Nephron (organoid): ENCODE measurements around the gene DENND1B.
"Not testable (repeated sequence)": the region's sequence is repeated elsewhere in the genome, so short reads cannot be mapped to it uniquely, and the experiment has no call there.

ENCODE experiments used
- H3K27ac Mint-ChIP-seq, 3 experiments: 2 replicates each; pipeline ENCODE4 v1.8.0; 2020; ENCODE audit warnings: mixed read lengths in 3 of 3, mild to moderate bottlenecking in 2 of 3, moderate library complexity in 1 of 3
- H3K27me3 Mint-ChIP-seq: 2 replicates; pipeline ENCODE4 v1.8.0; 2021; ENCODE audit warnings: low read depth, mild to moderate bottlenecking, moderate library complexity, mixed read lengths
- H3K36me3 Mint-ChIP-seq: 2 replicates; pipeline ENCODE4 v1.8.0; 2020; ENCODE audit warnings: low read depth, mixed read lengths
- H3K4me1 Mint-ChIP-seq: 2 replicates; pipeline ENCODE4 v1.8.0; 2020; ENCODE audit warnings: mixed read lengths
- H3K4me3 Mint-ChIP-seq, 3 experiments: 2 replicates each; pipeline ENCODE4 v1.8.0; 2020; ENCODE audit warnings: mild to moderate bottlenecking in 3 of 3, mixed read lengths in 3 of 3, moderate library complexity in 2 of 3
- H3K9me3 Mint-ChIP-seq: 2 replicates; pipeline ENCODE4 v1.8.0; 2020; ENCODE audit warnings: mixed read lengths
- TF ChIP-seq, protein P1 (sequence below), 3 experiments: fragments of 200-600 bp; sonication (generic); IDR thresholded peaks; one replicate each; pipeline ENCODE4 v1.5.0; 2021; ENCODE audit warnings: antibody characterized with exemption in 3 of 3; ENCODE audit not compliant: unreplicated experiment in 3 of 3

The DENND1B gene

DNA sequence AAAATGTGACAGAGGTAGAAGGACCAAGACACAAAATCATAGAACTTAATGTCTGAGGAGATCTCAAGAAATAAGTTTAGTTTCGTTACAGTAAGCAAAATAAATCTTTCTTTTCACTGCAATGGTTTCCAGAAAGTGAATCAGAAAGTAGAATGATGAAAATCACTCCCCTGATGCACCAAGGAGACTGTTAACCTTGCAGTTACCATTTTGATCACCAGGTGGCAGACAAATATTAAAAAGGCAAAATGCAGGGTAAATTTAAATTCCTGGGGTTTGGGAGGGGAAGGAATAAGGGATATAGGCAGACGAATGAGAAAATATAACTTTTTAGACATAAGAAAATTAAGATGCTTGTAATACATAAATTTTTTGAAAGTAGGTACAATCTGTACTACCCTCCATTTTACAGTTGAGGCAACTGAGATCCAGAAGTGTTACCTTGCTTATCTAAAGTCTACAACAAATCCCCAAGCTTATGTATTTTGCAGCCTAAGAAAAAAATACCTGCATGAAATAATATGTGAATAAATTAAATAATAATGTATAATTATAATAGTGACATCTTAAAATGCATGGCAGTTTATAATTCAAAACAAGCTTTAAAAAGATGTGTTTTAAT, 254.1 kb downstream of the DENND1B start:
- Mint-ChIP-seq H3K4me1 (no peaks in the 10 kb centered on the region), H3K27me3 (no peaks in the 10 kb centered on the region), H3K27ac (no peak overlapping the region), H3K36me3 (no peaks in the 10 kb centered on the region), H3K4me3 (no peak overlapping the region), H3K9me3 (no peaks in the 10 kb centered on the region)
- TF ChIP-seq, protein P1, sequence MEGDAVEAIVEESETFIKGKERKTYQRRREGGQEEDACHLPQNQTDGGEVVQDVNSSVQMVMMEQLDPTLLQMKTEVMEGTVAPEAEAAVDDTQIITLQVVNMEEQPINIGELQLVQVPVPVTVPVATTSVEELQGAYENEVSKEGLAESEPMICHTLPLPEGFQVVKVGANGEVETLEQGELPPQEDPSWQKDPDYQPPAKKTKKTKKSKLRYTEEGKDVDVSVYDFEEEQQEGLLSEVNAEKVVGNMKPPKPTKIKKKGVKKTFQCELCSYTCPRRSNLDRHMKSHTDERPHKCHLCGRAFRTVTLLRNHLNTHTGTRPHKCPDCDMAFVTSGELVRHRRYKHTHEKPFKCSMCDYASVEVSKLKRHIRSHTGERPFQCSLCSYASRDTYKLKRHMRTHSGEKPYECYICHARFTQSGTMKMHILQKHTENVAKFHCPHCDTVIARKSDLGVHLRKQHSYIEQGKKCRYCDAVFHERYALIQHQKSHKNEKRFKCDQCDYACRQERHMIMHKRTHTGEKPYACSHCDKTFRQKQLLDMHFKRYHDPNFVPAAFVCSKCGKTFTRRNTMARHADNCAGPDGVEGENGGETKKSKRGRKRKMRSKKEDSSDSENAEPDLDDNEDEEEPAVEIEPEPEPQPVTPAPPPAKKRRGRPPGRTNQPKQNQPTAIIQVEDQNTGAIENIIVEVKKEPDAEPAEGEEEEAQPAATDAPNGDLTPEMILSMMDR (IDR thresholded peaks at IDR 0.05; ENCODE audit: unreplicated experiment in 3 of 3): peak; percentile 63 to 73 (median 65)

DNA sequence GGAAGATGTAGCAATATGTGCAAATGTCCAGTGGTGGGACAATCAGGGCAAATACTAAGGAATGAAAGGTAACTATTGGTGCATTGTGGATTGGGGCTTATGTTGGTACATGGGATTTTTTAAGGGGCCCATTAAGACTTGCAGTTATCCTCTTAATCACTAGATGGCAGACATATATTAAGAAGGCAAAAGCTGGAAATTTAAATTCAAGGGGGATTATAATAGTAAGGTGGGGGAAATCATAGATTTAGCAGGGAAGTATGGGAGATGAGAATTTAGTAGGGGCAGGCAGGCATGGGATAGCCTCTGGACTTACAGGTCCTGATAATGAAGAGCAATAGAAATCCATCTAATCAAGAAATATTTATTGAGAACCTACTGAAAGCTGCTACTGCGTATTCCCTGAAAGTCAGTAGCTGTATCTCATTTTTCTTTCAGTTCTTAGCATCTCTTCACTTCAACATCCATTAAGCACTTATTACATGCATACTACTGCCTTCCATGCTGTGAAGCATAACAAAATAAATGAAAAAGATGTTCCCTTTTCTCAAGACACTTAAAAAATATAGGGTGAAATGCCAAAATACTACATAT, 255.4 kb downstream of the DENND1B start:
- H3K27me3 Mint-ChIP-seq: no peaks in the 10 kb centered on the region
- H3K4me1 Mint-ChIP-seq: no peaks in the 10 kb centered on the region
- H3K36me3 Mint-ChIP-seq: no peaks in the 10 kb centered on the region
- H3K4me3 Mint-ChIP-seq: no peak overlapping the region
- no peaks in the 10 kb centered on the region for H3K9me3 Mint-ChIP-seq
- TF ChIP-seq, protein P1 (IDR thresholded peaks at IDR 0.05; ENCODE audit: unreplicated experiment in 3 of 3): peak; percentile 31 to 40 (median 32)
- no peak overlapping the region for H3K27ac Mint-ChIP-seq

DNA sequence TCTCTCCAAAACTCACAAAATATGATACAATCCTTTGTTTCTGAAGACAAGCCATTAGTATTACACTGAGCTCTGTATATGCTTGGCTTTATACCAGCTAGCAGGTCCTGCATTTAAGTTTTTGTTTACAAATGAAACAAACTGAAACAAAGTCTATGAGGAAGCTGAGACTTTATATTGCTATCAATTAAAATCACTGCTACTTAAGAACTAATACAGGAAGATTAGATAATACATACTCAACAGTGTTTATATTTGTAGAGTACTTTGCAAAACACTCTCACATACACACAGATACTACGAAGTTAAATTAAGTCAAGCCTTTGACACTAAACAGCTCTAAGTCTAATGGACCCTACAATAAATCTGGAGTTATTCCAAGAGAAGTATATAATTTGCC, 259.9 kb downstream of the DENND1B start:
- TF ChIP-seq, protein P1 (IDR thresholded peaks at IDR 0.05; ENCODE audit: unreplicated experiment in 3 of 3): no peak
- Mint-ChIP-seq H3K9me3 (no peaks in the 10 kb centered on the region), H3K36me3 (peaks cover 10% of the 10 kb centered on the region), H3K27me3 (no peaks in the 10 kb centered on the region), H3K27ac (peak overlapping the region; percentile 41 to 85 (median 43)), H3K4me3 (no peak overlapping the region), H3K4me1 (no peaks in the 10 kb centered on the region)

DNA sequence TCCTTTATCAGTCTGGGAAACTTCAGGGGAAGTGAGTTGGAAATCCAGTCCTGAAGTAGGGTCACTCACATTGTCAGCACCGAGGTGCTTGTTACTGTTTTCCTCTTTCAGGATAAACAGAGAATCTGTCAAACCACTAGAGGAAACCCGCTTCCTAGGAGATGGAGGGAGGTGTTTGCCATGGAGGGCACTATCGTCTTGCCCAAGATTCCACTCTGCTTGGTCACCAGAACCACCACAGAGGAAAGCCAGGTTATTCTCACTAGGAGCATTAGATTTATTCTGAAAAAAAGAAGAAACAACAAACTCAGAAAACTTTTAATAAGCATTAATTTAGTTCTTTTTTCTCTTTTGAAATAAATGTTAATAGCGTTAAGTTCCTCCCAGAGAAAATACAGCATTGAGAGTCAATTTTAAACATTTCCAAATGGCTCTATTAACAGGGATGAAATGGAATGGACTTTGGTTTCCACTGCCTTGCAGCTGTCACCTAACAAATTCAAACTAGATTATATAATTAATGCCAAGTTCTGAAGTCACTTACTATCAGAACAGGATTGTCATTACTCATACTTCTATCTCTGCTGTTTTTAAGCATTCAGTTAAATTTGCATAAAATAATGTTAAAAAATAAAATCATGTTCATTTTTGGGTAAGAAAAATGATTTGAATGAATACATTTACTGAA, 264.4 kb downstream of the DENND1B start:
- H3K27me3 Mint-ChIP-seq: no peaks in the 10 kb centered on the region
- no peaks in the 10 kb centered on the region for H3K4me1 Mint-ChIP-seq
- peaks cover 15% of the 10 kb centered on the region for H3K36me3 Mint-ChIP-seq
- TF ChIP-seq, protein P1 (IDR thresholded peaks at IDR 0.05; ENCODE audit: unreplicated experiment in 3 of 3): no peak
- no peaks in the 10 kb centered on the region for H3K9me3 Mint-ChIP-seq
- no peak overlapping the region for H3K4me3 Mint-ChIP-seq
- H3K27ac Mint-ChIP-seq: no peak overlapping the region

DNA sequence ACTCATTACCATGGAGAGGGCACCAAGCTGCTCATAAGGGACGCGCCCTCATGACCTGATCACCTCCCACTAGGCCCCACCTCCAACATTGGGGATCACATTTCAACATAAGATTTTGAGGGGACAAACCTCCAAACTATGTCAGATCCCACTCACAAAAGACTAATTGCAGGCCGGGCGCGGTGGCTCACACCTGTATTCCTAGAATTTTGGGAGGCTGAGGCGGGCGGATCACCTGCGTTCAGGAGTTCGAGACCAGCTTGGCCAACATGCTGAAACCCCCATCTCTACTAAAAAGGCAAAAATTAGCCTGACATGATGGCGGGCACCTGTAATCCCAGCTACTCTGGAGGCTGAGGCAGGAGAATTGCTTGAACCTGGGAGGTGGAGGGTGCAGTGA, 278.6 kb downstream of the DENND1B start:
- TF ChIP-seq, protein P1 (IDR thresholded peaks at IDR 0.05; ENCODE audit: unreplicated experiment in 3 of 3): no peak
- H3K4me1 Mint-ChIP-seq: no peaks in the 10 kb centered on the region
- no peaks in the 10 kb centered on the region for H3K27me3 Mint-ChIP-seq
- no peaks in the 10 kb centered on the region for H3K36me3 Mint-ChIP-seq
- H3K4me3 Mint-ChIP-seq: no peak overlapping the region
- H3K9me3 Mint-ChIP-seq: peaks cover 2% of the 10 kb centered on the region
- H3K27ac Mint-ChIP-seq: no peak overlapping the region

DNA sequence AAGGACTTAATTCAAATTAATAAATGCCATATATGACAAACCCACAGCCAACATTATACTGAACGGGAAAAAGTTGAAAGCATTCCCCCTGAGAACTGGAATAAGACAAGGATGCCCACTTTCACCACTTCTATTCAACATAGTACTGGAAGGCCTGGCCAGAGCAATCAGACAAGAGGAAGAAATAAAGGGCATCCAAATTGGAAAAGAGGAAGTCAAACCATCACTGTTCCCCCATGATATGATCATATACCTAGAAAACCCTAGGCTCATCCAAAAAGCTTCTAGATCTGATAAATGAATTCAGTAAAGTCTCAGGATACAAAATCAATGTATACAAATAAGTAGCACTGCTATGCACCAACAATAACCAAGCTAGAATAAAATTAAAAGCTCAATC, 283.8 kb downstream of the DENND1B start:
- H3K27me3 Mint-ChIP-seq, H3K27ac Mint-ChIP-seq, H3K36me3 Mint-ChIP-seq, H3K4me1 Mint-ChIP-seq, H3K4me3 Mint-ChIP-seq: not testable (repeated sequence)
- peaks cover 27% of the 10 kb centered on the region for H3K9me3 Mint-ChIP-seq
